Activated naive CD8-positive, alpha-beta T cell treated with anti-CD3 and anti-CD28 coated beads, Interleukin-2, amount 50 U/mL, for 16 hours (primary cell): ENCODE data around the gene PRDM16.

ENCODE experiments used
- DNase-seq: peaks from one replicate; pipeline ENCODE4 v3.0.0-alpha.2; 2020; ENCODE audit warnings: low read depth, low spot score

The PRDM16 gene

GRCh38 chr1:3180915-3181314 lies 111.9 kb downstream of the PRDM16 start:
- DNase-seq: no peak

GRCh38 chr1:3181956-3182355 lies 113.0 kb downstream of the PRDM16 start:
- DNase-seq: no peak

DNA sequence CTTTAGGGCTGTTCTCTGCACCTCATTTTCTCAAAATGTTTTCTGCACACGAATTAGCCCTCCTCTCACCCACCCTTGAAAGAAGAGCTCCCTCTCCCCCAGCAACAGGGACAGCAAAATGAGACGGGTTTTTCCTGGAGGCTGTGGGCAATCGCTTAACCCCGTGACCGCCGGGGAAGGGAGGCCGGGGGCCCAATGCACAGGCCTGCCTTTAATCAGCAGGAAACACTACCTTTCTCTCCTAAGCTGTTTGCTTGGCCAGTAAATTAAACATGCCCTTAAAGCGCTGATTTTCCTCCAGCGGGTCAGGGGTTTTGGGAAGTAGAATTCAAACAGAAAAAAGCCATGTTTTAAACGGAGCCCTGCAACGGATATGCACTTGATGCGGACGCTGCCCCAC lies 114.4 kb downstream of the PRDM16 start:
- DNase-seq: no peak

DNA sequence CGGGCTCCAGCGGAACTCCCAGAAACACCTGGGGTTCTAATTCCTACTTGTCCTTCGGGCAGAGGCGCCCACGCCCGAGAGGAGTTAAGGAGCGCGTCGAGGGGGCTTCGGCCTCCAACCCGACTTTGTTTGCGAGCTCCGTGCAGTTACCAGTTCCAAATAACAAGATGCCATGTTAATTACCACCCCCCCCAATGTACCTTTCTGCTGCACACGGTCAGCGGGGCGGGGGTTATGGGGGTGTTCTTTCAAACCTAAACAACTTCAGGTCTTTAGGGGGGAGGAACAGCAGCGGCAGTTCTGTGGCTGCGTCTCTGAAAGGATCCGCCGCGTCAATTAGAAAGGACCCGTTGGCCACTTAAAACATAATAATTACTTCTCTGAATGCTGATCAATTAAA lies 114.8 kb downstream of the PRDM16 start:
- no peak for DNase-seq

- DNase-seq: no peak
Observed at GRCh38 chr1:3184666-3185065, 115.7 kb downstream of the PRDM16 start.

GRCh38 chr1:3185896-3186525 lies 117.0 kb downstream of the PRDM16 start:
- DNase-seq: no peak

GRCh38 chr1:3186526-3186921 lies 117.5 kb downstream of the PRDM16 start:
- no peak for DNase-seq

GRCh38 chr1:3187415-3188149 lies 118.6 kb downstream of the PRDM16 start:
- DNase-seq: no peak

DNA sequence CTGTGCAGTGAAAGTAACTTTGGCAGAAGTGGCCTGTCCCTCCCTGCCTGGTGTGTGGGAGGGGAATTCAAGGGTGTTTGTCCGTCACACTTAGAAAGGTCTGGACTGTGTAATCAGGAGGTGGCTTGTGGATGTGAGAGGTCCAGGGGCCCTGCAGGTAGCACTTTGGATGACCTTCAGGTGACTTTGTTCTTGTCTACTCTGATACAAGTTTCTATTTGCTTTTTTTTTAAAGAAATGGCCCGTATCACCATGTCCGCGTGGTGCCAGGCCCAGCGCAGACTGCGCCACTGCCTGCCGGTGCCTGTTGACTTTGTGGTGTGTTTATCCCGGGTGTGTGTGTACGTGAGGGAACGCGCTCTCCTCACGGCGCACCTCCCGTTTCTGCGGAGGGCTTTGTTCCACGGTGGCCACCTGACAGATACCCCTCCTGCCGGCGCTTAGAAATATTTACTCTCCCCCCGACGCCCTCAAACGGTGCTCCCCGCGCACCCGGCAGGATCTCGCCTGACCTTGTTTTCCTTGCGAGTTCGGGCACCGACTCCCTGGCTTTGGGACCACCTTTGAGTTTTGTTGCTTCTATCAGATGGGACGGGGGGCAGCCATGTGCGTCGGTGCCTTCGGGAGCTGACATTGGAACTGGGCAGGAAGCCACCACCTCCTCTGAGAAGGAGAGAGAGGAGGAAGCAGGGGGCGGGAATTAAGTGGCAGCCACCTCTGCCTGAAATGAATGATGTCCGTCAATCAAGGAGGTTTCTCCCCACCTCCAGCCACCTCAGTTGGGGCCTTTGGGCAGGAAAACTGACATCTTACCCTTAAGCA lies 119.4 kb downstream of the PRDM16 start:
- no peak for DNase-seq

DNA sequence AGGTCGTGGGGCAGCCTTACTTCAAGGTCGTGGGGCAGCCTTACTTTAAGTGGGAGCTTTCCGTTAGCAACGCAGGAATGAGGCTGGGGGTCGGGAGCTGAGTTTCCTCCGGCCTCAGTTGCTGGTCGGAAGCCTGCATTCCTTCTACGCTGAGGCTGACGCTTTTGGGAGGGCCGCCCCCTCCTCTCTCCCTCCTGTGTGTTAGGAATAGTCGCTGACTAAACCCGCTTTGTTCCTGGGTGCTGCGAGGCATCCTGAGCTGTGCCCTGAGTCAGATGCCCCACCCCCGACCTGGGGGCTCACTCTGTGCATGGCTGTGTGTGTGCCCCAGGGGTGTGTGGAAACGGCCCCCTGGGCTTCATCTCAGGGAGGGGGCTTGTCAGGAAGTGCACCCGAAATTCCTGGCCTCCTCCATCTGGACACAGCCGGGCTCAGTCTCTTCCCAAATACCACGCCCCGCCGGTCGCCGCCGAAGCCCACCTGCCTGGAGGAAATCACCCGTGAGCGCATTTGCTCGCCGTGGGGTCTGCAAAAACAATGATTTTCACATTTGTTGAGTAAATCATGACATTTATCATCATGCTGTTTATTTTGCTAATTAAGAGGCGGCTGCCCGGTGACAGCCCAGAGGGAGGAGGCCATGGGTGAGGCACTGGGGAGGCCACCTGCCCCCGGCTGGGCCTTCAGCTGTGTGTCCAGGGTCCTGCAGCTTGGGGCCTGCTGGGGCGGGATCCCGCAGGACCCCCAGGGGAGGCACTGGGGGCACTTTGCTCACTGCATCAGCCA lies 121.4 kb downstream of the PRDM16 start:
- no peak for DNase-seq

DNA sequence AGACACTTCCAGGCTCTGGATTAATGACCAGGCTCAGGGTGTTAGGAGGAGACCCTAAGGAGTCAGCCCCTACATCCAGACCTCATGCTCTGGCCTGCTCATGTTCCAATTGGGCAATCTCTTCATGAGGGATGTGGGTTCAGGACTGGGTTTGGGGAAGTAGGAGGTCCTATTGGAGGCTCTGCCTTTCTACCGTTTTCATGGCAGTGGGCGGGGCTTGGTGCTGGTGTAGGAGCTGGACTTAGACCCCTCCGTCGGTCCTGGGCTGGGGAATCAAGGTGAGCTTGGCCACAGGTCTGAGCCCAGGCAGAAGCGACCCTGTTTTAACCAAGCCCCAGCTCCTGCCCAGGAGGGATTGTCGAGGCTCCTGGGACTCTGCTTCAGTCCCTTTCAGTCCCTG lies 123.4 kb downstream of the PRDM16 start:
- DNase-seq: no peak

GRCh38 chr1:3192825-3193224 lies 123.8 kb downstream of the PRDM16 start:
- DNase-seq: no peak

DNA sequence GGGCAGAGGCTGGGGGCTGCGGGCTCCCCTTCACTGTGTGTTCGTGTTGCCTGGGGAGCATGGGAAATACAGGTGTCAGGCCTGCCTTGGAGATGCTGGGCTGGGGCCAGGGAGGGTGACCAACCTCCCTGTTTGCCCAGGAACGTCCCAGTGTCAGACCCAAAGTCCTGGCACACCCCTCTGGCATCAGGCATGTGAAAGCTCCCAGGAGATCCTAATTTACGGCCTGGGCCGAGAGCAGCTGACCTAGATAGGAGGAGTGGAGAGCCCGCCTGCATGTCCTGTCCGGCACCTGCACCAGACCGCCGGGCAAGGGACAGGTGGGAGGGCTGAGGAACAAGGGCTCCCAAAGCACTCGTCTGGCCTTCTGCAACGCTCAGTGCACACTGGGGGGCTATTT lies 124.8 kb downstream of the PRDM16 start:
- no peak for DNase-seq

GRCh38 chr1:3194760-3195479 lies 125.9 kb downstream of the PRDM16 start:
- no peak for DNase-seq

DNA sequence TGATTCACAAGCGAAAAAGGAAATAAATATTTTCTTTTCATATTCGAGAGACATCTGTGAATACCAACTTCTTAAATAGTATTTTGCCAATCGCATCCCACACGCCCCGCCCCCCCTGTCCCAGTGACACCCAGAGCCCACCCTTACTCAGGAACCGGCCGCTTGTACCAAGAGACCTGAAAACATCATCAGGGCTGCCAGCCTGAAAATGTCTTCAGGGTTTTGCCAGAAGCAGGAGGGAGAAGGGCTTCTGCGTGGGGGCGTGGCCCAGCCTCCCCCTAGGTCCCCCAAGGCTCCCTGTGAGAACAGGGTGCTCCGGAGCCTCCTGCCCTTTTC lies 126.4 kb downstream of the PRDM16 start:
- DNase-seq: no peak

DNA sequence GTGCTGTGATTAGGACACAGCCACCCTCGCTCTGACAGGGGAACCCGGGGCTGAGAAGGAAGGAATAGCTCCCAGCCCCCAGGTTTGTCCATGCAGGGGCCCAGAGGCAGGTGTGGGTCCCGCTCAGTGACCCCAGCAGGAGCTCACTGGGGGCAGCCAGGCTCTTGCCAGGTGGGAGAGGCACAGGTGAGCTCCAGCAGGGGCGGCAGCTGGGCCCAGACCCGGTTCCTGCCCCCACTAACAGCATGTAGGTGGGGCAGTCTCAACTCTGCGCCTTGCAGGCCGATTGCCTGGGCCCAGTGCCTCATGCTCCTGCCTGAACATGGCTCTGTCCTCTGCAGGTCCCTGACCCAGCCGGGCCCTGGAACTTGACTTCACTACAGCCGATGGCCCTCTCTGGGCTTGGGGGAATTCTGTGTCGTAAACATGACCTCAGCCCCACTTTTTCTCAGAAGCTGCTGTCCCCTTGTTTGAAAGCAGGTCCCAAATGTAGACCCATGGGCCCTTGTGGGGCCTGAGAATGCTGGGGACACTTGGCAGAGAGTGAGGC lies 127.0 kb downstream of the PRDM16 start:
- no peak for DNase-seq

- no peak for DNase-seq
Observed at GRCh38 chr1:3196577-3197245, 127.7 kb downstream of the PRDM16 start.

GRCh38 chr1:3197781-3198316 lies 128.8 kb downstream of the PRDM16 start:
- DNase-seq: no peak

DNA sequence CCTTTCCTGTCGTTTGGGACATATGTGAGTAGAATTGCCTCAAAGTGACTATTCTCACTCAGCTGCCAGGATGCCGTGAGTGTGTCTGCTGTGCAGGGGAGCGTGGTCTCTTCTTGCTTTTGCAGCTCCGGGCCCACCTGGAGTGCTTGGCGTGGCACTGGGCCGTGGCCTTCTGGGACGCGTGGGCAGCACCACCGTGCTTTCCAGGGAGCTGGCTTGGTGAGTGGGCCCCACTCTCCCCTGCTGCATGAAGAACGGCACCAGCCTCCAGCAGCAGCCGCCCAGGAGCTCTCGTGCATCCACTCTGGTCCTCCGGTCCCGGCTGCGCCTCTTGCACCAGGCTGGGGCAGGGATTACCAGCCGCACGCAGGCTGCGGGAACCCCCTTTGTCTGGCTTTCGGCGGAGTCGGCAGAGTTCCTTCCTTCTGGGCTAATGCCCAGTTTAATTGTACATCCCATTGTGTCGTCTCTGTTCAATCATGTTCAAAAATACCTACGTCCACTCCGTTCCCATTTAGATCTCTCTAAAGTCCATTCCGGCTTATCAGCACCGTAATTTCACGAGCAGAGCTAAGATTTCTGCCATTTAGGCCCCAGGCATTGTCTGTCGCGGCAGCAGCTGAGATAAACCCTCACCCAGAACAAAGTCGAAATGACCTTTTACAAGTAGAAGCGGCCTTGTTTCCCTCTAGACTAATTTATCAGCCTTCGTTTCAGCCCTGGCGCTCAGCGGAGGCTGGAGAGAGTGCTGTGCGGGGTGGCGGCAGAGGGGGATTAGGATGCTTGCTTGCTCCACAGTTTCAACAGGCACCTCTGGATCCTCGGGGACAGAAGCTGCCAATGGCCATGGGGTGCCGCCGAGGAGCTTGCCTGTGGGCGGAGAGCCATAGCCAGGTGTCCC lies 129.6 kb downstream of the PRDM16 start:
- DNase-seq: no peak
